Peyer's patch (tissue), 4 donors: ENCODE results near the gene SCN1B.

Source experiments
- POLR2A ChIP-seq, 2 donors: fragments of 450-650 bp; IDR thresholded peaks; one replicate each; pipeline ENCODE4 v1.5.1; 2017; ENCODE audit warnings: antibody characterized with exemption in 2 of 2, mild to moderate bottlenecking in 2 of 2, moderate library complexity in 2 of 2
- TF ChIP-seq, protein P1 (sequence below), 6 experiments: fragments of 450-650 bp in 4 of 6; fragments of 200-600 bp in 2 of 6; sonication (generic) in 1 of 6; IDR thresholded peaks; one replicate each; pipeline ENCODE4 v1.5.1; 2017 to 2019; ENCODE audit warnings: antibody characterized with exemption in 6 of 6, mild to moderate bottlenecking in 3 of 6, moderate library complexity in 1 of 6

- TF ChIP-seq, protein P1, sequence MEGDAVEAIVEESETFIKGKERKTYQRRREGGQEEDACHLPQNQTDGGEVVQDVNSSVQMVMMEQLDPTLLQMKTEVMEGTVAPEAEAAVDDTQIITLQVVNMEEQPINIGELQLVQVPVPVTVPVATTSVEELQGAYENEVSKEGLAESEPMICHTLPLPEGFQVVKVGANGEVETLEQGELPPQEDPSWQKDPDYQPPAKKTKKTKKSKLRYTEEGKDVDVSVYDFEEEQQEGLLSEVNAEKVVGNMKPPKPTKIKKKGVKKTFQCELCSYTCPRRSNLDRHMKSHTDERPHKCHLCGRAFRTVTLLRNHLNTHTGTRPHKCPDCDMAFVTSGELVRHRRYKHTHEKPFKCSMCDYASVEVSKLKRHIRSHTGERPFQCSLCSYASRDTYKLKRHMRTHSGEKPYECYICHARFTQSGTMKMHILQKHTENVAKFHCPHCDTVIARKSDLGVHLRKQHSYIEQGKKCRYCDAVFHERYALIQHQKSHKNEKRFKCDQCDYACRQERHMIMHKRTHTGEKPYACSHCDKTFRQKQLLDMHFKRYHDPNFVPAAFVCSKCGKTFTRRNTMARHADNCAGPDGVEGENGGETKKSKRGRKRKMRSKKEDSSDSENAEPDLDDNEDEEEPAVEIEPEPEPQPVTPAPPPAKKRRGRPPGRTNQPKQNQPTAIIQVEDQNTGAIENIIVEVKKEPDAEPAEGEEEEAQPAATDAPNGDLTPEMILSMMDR (IDR thresholded peaks at IDR 0.05): no peak
- TF ChIP-seq POLR2A (IDR thresholded peaks at IDR 0.05): no peak
These were observed 55.7 kb downstream of the SCN1B start for GRCh38 chr19:35085947-35086346.
